ENCODE measurements around the gene CLCN1.

The CLCN1 gene

DNA sequence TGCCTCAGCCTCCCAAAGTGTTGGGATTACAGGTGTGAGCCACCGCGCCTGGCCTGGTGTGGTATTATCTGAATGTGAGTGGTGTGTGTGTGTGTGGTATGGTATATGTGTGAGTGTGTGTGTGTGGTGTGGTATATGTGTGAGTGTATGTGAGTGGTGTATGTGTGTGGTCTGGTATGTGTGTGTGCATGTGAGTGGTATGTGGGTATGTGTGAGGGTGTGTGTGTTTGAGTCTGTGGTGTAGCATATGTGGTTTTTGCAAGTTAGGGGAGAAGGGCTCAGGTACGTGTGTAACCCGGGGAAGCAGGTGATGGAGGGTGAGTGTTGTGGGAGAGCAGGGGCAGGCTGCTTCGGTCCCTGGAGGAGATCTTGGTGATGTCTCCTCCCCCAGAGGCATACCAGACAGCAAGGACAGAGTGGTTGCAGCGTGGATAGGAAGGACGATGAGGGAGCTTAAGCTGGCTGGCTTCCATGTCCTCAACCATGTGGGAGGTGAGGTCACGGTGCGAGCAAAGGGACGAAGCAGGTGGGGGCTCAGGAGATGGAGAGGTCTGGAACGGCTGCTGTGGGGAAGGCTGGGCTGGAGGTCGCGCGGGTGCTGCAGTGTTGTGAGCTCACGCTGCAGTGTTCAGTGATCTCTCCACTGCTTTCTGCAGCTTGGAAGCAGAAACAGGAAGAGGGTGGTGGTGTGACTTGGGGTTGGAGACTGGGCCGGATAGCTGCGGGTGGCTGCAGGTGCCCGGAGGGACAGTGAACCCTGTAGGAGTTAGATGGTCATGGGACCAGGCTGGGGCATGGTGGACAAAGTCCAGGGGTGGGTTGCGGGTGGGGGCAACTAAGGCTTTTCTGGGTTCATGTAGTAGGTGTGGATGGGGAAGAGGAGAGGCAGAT is 70.2 kb downstream of the CLCN1 start:
- Histone ChIP-seq H2BK120ac (ENCODE audit: low read depth, low read length) (no peak overlapping the region), H3K18ac (ENCODE audit: low read depth in 1 of 2, low read length in 2 of 2) (no peak overlapping the region), H3K4me3 (ENCODE audit: insufficient read depth in 1 of 2, low read depth in 1 of 2, low read length in 2 of 2) (peak overlapping the region in 1 of 2 experiments; percentile 88), H2BK15ac (ENCODE audit: low read depth, poor library complexity, severe bottlenecking) (no peak overlapping the region), H4K91ac (ENCODE audit: low read length) (peak overlapping the region; percentile 39), H2AK5ac (ENCODE audit: low read length, severe bottlenecking) (no peak overlapping the region), H3K27ac (ENCODE audit: low read length, poor library complexity, severe bottlenecking) (no peak overlapping the region), H2BK5ac (ENCODE audit: low read depth, low read length, poor library complexity, severe bottlenecking) (no peak overlapping the region), H3K4me2 (ENCODE audit: low read length, poor library complexity, severe bottlenecking) (peak overlapping the region; percentile 8), H3K4ac (ENCODE audit: low read depth in 1 of 2, low read length in 2 of 2) (no peak overlapping the region), H3K79me1 (replicated peaks; ENCODE audit: low read length, poor library complexity, severe bottlenecking) (peaks cover 9% of the 10 kb centered on the region), H2AFZ (ENCODE audit: low read depth, low read length) (no peak overlapping the region), H3K14ac (ENCODE audit: low read length in 2 of 2) (peak overlapping the region in 1 of 2 experiments; percentile 62), H3K4me1 (ENCODE audit: control insufficient read depth, insufficient read depth, low read depth, low read length) (peaks cover 61% of the 10 kb centered on the region), H2BK12ac (ENCODE audit: low read length in 2 of 2) (no peak overlapping the region), H4K8ac (ENCODE audit: low read length) (no peak overlapping the region), H3K36me3 (ENCODE audit: control insufficient read depth in 1 of 2, insufficient read depth in 2 of 2, low read depth in 1 of 2, low read length in 2 of 2) (peaks cover 79 to 89% of the 10 kb centered on the region in 2 experiments), H3K9me3 (ENCODE audit: control insufficient read depth, low read length) (no peaks in the 10 kb centered on the region), H3K27me3 (ENCODE audit: control insufficient read depth in 1 of 2, insufficient read depth in 1 of 2, low read length in 2 of 2) (no peaks in the 10 kb centered on the region), H3K9ac (ENCODE audit: low read length) (peak overlapping the region; percentile 98), H3K23ac (ENCODE audit: low read length in 2 of 2) (no peak overlapping the region)
- 89% methylated on average over 19 of the region's 19 CpGs for WGBS
- DNase-seq = no peak

DNA sequence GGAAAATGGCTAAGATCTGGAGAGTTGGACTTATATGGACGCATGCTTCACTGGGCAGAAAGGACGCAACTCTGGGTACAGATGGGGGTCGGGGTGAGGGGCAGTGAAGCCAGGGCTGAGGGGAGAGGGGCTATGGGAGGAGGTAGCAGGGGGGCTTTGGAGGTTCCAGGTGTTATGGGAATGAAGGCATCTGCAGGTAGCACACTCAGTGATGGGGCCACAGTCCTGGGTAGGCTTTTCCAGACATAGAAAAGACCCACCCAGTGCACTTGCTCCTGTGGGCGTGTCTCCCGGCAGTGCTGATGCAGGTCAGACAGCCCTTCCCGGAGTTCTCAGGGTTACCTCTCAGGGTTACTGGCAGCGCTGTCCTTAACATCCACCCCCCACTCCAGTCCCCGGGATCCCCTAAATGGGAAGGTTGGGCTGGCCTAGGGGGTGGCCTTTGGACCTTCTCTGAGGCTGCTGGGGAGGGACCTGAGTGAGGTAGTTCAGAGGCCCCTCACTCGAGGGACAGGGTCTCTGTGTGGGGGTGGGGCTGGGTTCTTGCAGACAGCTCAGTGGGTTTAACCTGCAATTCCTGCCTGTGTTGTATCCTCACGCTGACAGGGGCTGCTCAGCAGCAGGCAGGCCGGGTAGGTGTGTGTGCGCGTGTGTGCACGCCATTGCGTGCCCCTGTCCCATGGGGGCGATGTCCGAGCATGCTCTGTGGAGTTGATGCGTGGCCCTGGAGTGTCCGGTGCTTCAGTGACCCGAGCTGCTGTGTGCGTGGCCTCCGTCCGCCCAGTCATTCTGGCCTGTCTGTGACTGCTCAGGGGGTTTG is 71.5 kb downstream of the CLCN1 start:
- Histone ChIP-seq H4K91ac (ENCODE audit: low read length) (no peak overlapping the region), H2BK15ac (ENCODE audit: low read depth, poor library complexity, severe bottlenecking) (no peak overlapping the region), H3K79me1 (replicated peaks; ENCODE audit: low read length, poor library complexity, severe bottlenecking) (peaks cover 9% of the 10 kb centered on the region), H2BK120ac (ENCODE audit: low read depth, low read length) (no peak overlapping the region), H3K27me3 (ENCODE audit: control insufficient read depth in 1 of 2, insufficient read depth in 1 of 2, low read length in 2 of 2) (no peaks in the 10 kb centered on the region), H3K18ac (ENCODE audit: low read depth in 1 of 2, low read length in 2 of 2) (no peak overlapping the region), H3K4me3 (ENCODE audit: insufficient read depth in 1 of 2, low read depth in 1 of 2, low read length in 2 of 2) (peak overlapping the region; percentile 17 to 88), H2BK5ac (ENCODE audit: low read depth, low read length, poor library complexity, severe bottlenecking) (no peak overlapping the region), H3K36me3 (ENCODE audit: control insufficient read depth in 1 of 2, insufficient read depth in 2 of 2, low read depth in 1 of 2, low read length in 2 of 2) (peaks cover 85 to 92% of the 10 kb centered on the region in 2 experiments), H3K27ac (ENCODE audit: low read length, poor library complexity, severe bottlenecking) (no peak overlapping the region), H3K4me1 (ENCODE audit: control insufficient read depth, insufficient read depth, low read depth, low read length) (peaks cover 71% of the 10 kb centered on the region), H2BK12ac (ENCODE audit: low read length in 2 of 2) (no peak overlapping the region), H3K4me2 (ENCODE audit: low read length, poor library complexity, severe bottlenecking) (peak overlapping the region; percentile 8), H4K8ac (ENCODE audit: low read length) (no peak overlapping the region), H3K4ac (ENCODE audit: low read depth in 1 of 2, low read length in 2 of 2) (no peak overlapping the region), H2AK5ac (ENCODE audit: low read length, severe bottlenecking) (no peak overlapping the region), H3K14ac (ENCODE audit: low read length in 2 of 2) (no peak overlapping the region), H3K9ac (ENCODE audit: low read length) (peak overlapping the region; percentile 98), H2AFZ (ENCODE audit: low read depth, low read length) (no peak overlapping the region), H3K9me3 (ENCODE audit: control insufficient read depth, low read length) (no peaks in the 10 kb centered on the region), H3K23ac (ENCODE audit: low read length in 2 of 2) (no peak overlapping the region)
- 93% methylated on average over 21 of the region's 23 CpGs for whole genome bisulfite sequencing
- no peak for DNase-seq

DNA sequence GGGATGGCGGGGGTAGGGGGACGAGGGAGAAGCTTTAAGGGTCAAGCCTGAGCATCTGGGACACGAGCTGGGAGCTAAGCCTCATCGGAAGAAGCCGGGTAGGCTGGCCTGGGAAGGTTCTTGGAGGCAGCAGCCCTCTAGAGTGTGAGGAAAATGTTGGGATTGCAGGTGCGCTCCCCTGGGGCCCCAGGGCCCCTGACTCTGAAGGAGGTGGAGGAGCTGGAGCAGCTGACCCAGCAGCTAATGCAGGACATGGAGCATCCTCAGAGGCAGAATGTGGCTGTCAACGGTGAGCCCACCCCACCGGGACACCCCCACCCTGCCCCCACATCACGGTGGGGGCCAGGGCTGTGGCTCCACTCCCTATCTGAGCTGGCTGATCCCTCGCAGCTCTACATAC is 72.1 kb downstream of the CLCN1 start:
- no peak for DNase-seq
- Histone ChIP-seq H3K9ac (ENCODE audit: low read length) (peak overlapping the region; percentile 98), H2AK5ac (ENCODE audit: low read length, severe bottlenecking) (no peak overlapping the region), H3K4me3 (ENCODE audit: insufficient read depth in 1 of 2, low read depth in 1 of 2, low read length in 2 of 2) (no peak overlapping the region), H3K23ac (ENCODE audit: low read length in 2 of 2) (no peak overlapping the region), H4K8ac (ENCODE audit: low read length) (no peak overlapping the region), H3K4ac (ENCODE audit: low read depth in 1 of 2, low read length in 2 of 2) (no peak overlapping the region), H3K4me2 (ENCODE audit: low read length, poor library complexity, severe bottlenecking) (no peak overlapping the region), H3K36me3 (ENCODE audit: control insufficient read depth in 1 of 2, insufficient read depth in 2 of 2, low read depth in 1 of 2, low read length in 2 of 2) (peaks cover 84 to 89% of the 10 kb centered on the region in 2 experiments), H2BK120ac (ENCODE audit: low read depth, low read length) (no peak overlapping the region), H3K27me3 (ENCODE audit: control insufficient read depth in 1 of 2, insufficient read depth in 1 of 2, low read length in 2 of 2) (no peaks in the 10 kb centered on the region), H2BK12ac (ENCODE audit: low read length in 2 of 2) (no peak overlapping the region), H3K18ac (ENCODE audit: low read depth in 1 of 2, low read length in 2 of 2) (no peak overlapping the region), H3K14ac (ENCODE audit: low read length in 2 of 2) (no peak overlapping the region), H2AFZ (ENCODE audit: low read depth, low read length) (no peak overlapping the region), H3K27ac (ENCODE audit: low read length, poor library complexity, severe bottlenecking) (no peak overlapping the region), H3K9me3 (ENCODE audit: control insufficient read depth, low read length) (no peaks in the 10 kb centered on the region), H4K91ac (ENCODE audit: low read length) (no peak overlapping the region), H3K4me1 (ENCODE audit: control insufficient read depth, insufficient read depth, low read depth, low read length) (peaks cover 68% of the 10 kb centered on the region), H2BK15ac (ENCODE audit: low read depth, poor library complexity, severe bottlenecking) (no peak overlapping the region), H2BK5ac (ENCODE audit: low read depth, low read length, poor library complexity, severe bottlenecking) (no peak overlapping the region), H3K79me1 (replicated peaks; ENCODE audit: low read length, poor library complexity, severe bottlenecking) (peaks cover 9% of the 10 kb centered on the region)
- 91% methylated on average over 10 of the region's 10 CpGs for WGBS

Measured in mesenchymal stem cell (in vitro differentiated cells and primary cell).